Measurements from ENCODE around the gene MAL.

MAL gene

GRCh38 chr2:95029898-95030341 is 4.4 kb downstream of the MAL start:
- no peak overlapping the region for H3K27ac ChIP-seq
- TF ChIP-seq, protein P1, sequence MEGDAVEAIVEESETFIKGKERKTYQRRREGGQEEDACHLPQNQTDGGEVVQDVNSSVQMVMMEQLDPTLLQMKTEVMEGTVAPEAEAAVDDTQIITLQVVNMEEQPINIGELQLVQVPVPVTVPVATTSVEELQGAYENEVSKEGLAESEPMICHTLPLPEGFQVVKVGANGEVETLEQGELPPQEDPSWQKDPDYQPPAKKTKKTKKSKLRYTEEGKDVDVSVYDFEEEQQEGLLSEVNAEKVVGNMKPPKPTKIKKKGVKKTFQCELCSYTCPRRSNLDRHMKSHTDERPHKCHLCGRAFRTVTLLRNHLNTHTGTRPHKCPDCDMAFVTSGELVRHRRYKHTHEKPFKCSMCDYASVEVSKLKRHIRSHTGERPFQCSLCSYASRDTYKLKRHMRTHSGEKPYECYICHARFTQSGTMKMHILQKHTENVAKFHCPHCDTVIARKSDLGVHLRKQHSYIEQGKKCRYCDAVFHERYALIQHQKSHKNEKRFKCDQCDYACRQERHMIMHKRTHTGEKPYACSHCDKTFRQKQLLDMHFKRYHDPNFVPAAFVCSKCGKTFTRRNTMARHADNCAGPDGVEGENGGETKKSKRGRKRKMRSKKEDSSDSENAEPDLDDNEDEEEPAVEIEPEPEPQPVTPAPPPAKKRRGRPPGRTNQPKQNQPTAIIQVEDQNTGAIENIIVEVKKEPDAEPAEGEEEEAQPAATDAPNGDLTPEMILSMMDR (IDR thresholded peaks at IDR 0.05), result no peak
- TF ChIP-seq ZFX (IDR thresholded peaks at IDR 0.05; ENCODE audit: borderline replicate concordance), result no peak

GRCh38 chr2:95030496-95030895 is 5.0 kb downstream of the MAL start:
- H3K27ac ChIP-seq, result no peak overlapping the region
- no peak for TF ChIP-seq ZFX (IDR thresholded peaks at IDR 0.05; ENCODE audit: borderline replicate concordance)
- TF ChIP-seq, protein P1 (IDR thresholded peaks at IDR 0.05), result no peak

DNA sequence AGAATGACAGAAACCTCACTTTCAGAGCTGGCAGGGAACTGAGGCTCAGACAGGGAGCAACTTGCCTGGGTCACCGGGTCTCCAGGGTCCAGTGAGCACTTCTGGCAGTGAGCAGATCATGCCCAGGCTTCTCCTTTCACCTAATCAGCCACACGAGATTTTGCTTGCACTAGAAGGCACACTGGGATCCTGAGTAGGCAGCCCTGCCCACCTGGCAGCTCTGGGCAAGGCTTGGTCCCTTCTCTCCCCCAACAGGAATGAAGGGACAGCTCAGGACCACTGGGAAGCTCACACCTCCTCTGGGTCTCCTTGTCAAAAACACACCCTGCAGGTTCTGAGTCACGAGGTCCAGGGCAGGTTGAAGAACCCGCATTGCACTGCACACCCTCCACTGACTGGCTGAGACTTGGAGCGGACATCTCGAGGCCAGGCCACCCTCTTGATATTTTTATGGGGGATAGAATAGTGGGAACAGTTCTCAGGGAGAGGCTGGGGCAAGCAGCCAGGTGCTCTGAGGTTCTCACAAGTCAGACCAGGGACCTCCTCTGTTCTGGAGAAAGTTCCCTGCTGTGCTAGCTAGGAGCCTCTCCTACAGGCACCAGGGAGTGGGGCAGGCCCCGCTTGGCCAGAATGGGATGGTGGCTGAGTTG is 5.7 kb downstream of the MAL start:
- no peak overlapping the region for H3K27ac ChIP-seq
- TF ChIP-seq, protein P1 (IDR thresholded peaks at IDR 0.05), result no peak
- no peak for TF ChIP-seq ZFX (IDR thresholded peaks at IDR 0.05; ENCODE audit: borderline replicate concordance)

GRCh38 chr2:95031726-95032116 is 6.2 kb downstream of the MAL start:
- no peak overlapping the region for H3K27ac ChIP-seq
- TF ChIP-seq, protein P1 (IDR thresholded peaks at IDR 0.05), result no peak

GRCh38 chr2:95032341-95032740 is 6.8 kb downstream of the MAL start:
- H3K27ac ChIP-seq, result no peak overlapping the region
- no peak for TF ChIP-seq ZFX (IDR thresholded peaks at IDR 0.05; ENCODE audit: borderline replicate concordance)
- TF ChIP-seq, protein P1 (IDR thresholded peaks at IDR 0.05), result no peak

- no peak for TF ChIP-seq ZFX (IDR thresholded peaks at IDR 0.05; ENCODE audit: borderline replicate concordance)
- TF ChIP-seq, protein P1 (IDR thresholded peaks at IDR 0.05), result no peak
- no peak overlapping the region for H3K27ac ChIP-seq
Observed at GRCh38 chr2:95032868-95033603, 7.5 kb downstream of the MAL start.

GRCh38 chr2:95034221-95034620 is 8.7 kb downstream of the MAL start:
- H3K27ac ChIP-seq, result no peak overlapping the region
- TF ChIP-seq, protein P1 (IDR thresholded peaks at IDR 0.05), result no peak
- TF ChIP-seq ZFX (IDR thresholded peaks at IDR 0.05; ENCODE audit: borderline replicate concordance), result no peak
